A549 (cell line): ENCODE measurements around the gene GRB14. TPM values are rescaled to one million over a fixed set of nuclear protein-coding genes. Genes with fewer than 3 reads are reported as not detected.

Experiments used
- ATAC-seq, 2 experiments: fragments of 200-7000 bp in 1 of 2; fragments of >200 bp in 1 of 2; cut with Nextera tagmentation in 1 of 2; cut with Tn5 transposase in 1 of 2; 3 replicates each; pipeline versions ENCODE4 v1.8.0 to v1.9.1; 2018 to 2020; ENCODE audit warnings: mild to moderate bottlenecking in 1 of 2, moderate library complexity in 1 of 2
- CTCF ChIA-PET: fragments of 300-600 bp; sonication (Branson Sonifier 250); formaldehyde crosslinking; extraction: SDS; loops from one replicate; lab custom pipeline; 2021; ENCODE audit warnings: antibody characterized with exemption, inconsistent platforms; lab: Yijun Ruan, JAX
- POLR2A ChIA-PET: fragments of 350-600 bp; formaldehyde crosslinking; extraction: SDS; loops from one replicate; lab custom pipeline; 2021; ENCODE audit warnings: antibody characterized with exemption, inconsistent platforms; lab: Yijun Ruan, JAX
- DNase-seq, 2 experiments: peaks; one replicate each; pipeline versions ENCODE4 v3.0.0 to v3.0.0-alpha.2; 2011 to 2016; ENCODE audit warnings: low read depth in 1 of 2, low spot score in 1 of 2
- FAIRE-seq: peaks from 2 replicates; lab custom pipeline; 2011; peaks lifted over from hg19 to GRCh38; lab: Jason Lieb, UNC
- H3K27ac ChIP-seq, 2 experiments: fragments of >200 bp; sonication (Bioruptor Twin); formaldehyde crosslinking; 3 replicates each; pipeline ENCODE4 v1.5.1; 2016 to 2017
- H3K4me1 ChIP-seq: fragments of >200 bp; sonication (Bioruptor Twin); formaldehyde crosslinking; 3 replicates; pipeline ENCODE4 v1.6.1; 2016
- H3K4me2 ChIP-seq: fragments of >200 bp; sonication (Bioruptor Twin); formaldehyde crosslinking; 3 replicates; pipeline ENCODE4 v1.6.1; 2016
- H3K4me3 ChIP-seq: fragments of >200 bp; sonication (Bioruptor Twin); formaldehyde crosslinking; 3 replicates; pipeline ENCODE4 v1.5.1; 2016
- H3K9me3 ChIP-seq: fragments of >200 bp; sonication (Bioruptor Twin); formaldehyde crosslinking; 3 replicates; pipeline ENCODE4 v1.6.1; 2016
- CEBPB ChIP-seq, 2 experiments: fragments of >200 bp in 1 of 2; sonication (Bioruptor Twin) in 1 of 2; formaldehyde crosslinking in 1 of 2; IDR thresholded peaks; 2 replicates each; pipeline ENCODE4 v1.6.1; 2012 to 2016
- EHMT2 ChIP-seq: fragments of 200-600 bp; sonication (generic); IDR thresholded peaks from 2 replicates; pipeline ENCODE4 v1.6.1; 2016; ENCODE audit warnings: antibody characterized with exemption, low read depth, mild to moderate bottlenecking, moderate library complexity
- ESRRA ChIP-seq: fragments of 150-350 bp; IDR thresholded peaks from 2 replicates; pipeline ENCODE4 v1.6.1; 2014; ENCODE audit warnings: mild to moderate bottlenecking, low read length, borderline replicate concordance
- FOSL2 ChIP-seq, 2 experiments: fragments of 450-650 bp in 1 of 2; fragments of >200 bp in 1 of 2; sonication (Bioruptor Twin) in 1 of 2; formaldehyde crosslinking; IDR thresholded peaks; 2 replicates each; pipeline versions ENCODE4 v1.5.0 to v1.6.1; 2016 to 2020; ENCODE audit warnings: mild to moderate bottlenecking in 1 of 2, moderate library complexity in 1 of 2
- GATA3 ChIP-seq: IDR thresholded peaks from 2 replicates; pipeline ENCODE4 v1.6.1; 2012; ENCODE audit warnings: borderline replicate concordance
- HDAC2 ChIP-seq: fragments of 200-600 bp; sonication (generic); IDR thresholded peaks from 2 replicates; pipeline ENCODE4 v1.6.1; 2016
- HOXA7 ChIP-seq: fragments of 250-450 bp; sonication (Bioruptor Pico); IDR thresholded peaks from 2 replicates; pipeline ENCODE4 v1.5.0; 2020; ENCODE audit warnings: mild to moderate bottlenecking, moderate library complexity
- KDM5A ChIP-seq: fragments of 200-600 bp; sonication (generic); IDR thresholded peaks from 2 replicates; pipeline ENCODE4 v1.6.1; 2016; ENCODE audit warnings: antibody characterized with exemption, mild to moderate bottlenecking
- MAFK ChIP-seq: fragments of 450-650 bp; IDR thresholded peaks from 2 replicates; pipeline ENCODE4 v1.6.1; 2014; ENCODE audit not compliant: partially characterized antibody
- MAZ ChIP-seq: fragments of 150-350 bp; IDR thresholded peaks from 2 replicates; pipeline ENCODE4 v1.6.1; 2014; ENCODE audit warnings: antibody characterized with exemption, low read depth, low read length, borderline replicate concordance
- NPAS2 ChIP-seq: fragments of 250-450 bp; sonication (Bioruptor Pico); IDR thresholded peaks from 2 replicates; pipeline ENCODE4 v1.8.0; 2022; ENCODE audit warnings: mild to moderate bottlenecking, moderate library complexity, borderline replicate concordance
- NR3C1 ChIP-seq: fragments of >200 bp; sonication (Bioruptor Twin); formaldehyde crosslinking; IDR thresholded peaks from 3 replicates; pipeline ENCODE4 v1.6.1; 2017
- POLR2A ChIP-seq: IDR thresholded peaks from 2 replicates; pipeline ENCODE4 v1.6.1; 2012; ENCODE audit warnings: mild to moderate bottlenecking, low read length
- RAD21 ChIP-seq, 2 experiments: fragments of >200 bp in 1 of 2; sonication (Bioruptor Twin) in 1 of 2; formaldehyde crosslinking in 1 of 2; IDR thresholded peaks in 1 of 2; conservative IDR thresholded peaks in 1 of 2; 2 replicates in 1 of 2; 3 replicates in 1 of 2; pipeline ENCODE4 v1.6.1; 2012 to 2018; ENCODE audit warnings: inconsistent platforms in 1 of 2
- RNF2 ChIP-seq: fragments of 200-600 bp; sonication (generic); IDR thresholded peaks from 2 replicates; pipeline ENCODE4 v1.6.1; 2016; ENCODE audit warnings: low read depth, mild to moderate bottlenecking, antibody characterized with exemption, moderate library complexity, borderline replicate concordance
- ZSCAN20 ChIP-seq: fragments of 250-450 bp; sonication (Bioruptor Pico); IDR thresholded peaks from 2 replicates; pipeline ENCODE4 v1.8.0; 2022; ENCODE audit warnings: mild to moderate bottlenecking, moderate library complexity
- WGBS: methylation state at CpG from one replicate; pipeline ENCODE4 v1.1.6; 2017; ENCODE audit errors: missing lambda C conversion rate; 5-methylcytosine and 5-hydroxymethylcytosine counted together
- polyA plus RNA-seq, 4 experiments: library from polyadenylated mRNA; depleted of rRNA in 3 of 4; stranded (reverse); fragments of >200 nt; fragmentation: RNase III in 1 of 4; extraction: RNeasy Plus Mini Kit Qiagen cat#74134 plus additional on column Dnase treatment in 1 of 4; gene quantifications; 2 replicates in 3 of 4; 3 replicates in 1 of 4; pipeline ENCODE4 v1.2.3, GENCODE V29; 2011 to 2017
- TF ChIP-seq, protein P1 (sequence below): fragments of 250-450 bp; sonication (Bioruptor Pico); IDR thresholded peaks from 2 replicates; pipeline ENCODE4 v1.5.0; 2020; ENCODE audit warnings: low read depth, mild to moderate bottlenecking, moderate library complexity
- TF ChIP-seq, protein P2 (sequence below): fragments of 200-600 bp; sonication (generic); IDR thresholded peaks from 2 replicates; pipeline ENCODE4 v1.6.1; 2016; ENCODE audit warnings: antibody characterized with exemption, mild to moderate bottlenecking, moderate library complexity
- TF ChIP-seq, protein P3 (sequence below): fragments of 450-650 bp; IDR thresholded peaks from 2 replicates; pipeline ENCODE4 v1.6.1; 2014; ENCODE audit warnings: antibody characterized with exemption

Gene GRB14
- polyA plus RNA-seq, 2 of the 4 experiments (the other 2 are of a cell fraction) = 18.6 to 26.0 TPM

DNA sequence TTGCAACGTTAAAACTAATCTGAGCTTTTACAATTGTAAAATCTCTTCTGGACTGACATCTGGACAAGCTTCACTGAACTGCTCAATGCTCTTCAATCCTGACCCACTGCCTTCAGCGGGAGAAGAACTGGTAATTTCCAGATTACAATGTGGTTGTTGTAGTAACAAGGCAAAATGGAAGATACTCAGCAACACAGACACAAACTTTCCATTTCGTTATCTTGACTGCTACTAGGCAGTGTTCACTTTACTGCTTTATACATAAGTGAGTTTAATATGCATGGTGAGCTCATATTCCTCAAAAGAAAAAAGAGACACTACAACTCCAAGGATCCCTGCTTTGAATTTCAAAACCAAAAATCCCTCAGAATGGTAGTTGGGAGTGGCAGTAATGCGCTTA, 51.9 kb downstream of the GRB14 start:
- Histone ChIP-seq H3K4me1 (peaks cover 51% of the 10 kb centered on the region), H3K4me2 (no peak overlapping the region), H3K9me3 (no peaks in the 10 kb centered on the region), H3K4me3 (no peak overlapping the region), H3K27ac (0 out of 6 replicates have a peak overlapping the region, but pooled peaks of 1 of the 2 experiments have one; percentile 31)
- WGBS = 92% methylated on average over 4 of the region's 4 CpGs
- POLR2A ChIA-PET = no interaction called here
- CTCF ChIA-PET = interaction anchor here (1.2 kb wide), 2 partner anchors 9 to 148 kb away, joined by 3 to 5 read pairs; no protein-coding TSS in a partner anchor
- FAIRE-seq = no peak
- DNase-seq = no peak
- no peak for ATAC-seq
- TF ChIP-seq MAZ (no peak), MAFK (no peak), POLR2A (no peak), KDM5A (no peak), RAD21 (conservative IDR thresholded peaks at IDR 0.05 in 1 of 2, IDR thresholded peaks at IDR 0.05 in 1 of 2) (no peak), HOXA7 (CRISPR knock-in tag) (no peak), CEBPB (IDR thresholded peaks at IDR 0.05) (no peak), ZSCAN20 (CRISPR knock-in tag) (no peak), EHMT2 (no peak), HDAC2 (no peak), NR3C1 (no peak), RNF2 (no peak), ESRRA (no peak)
- TF ChIP-seq, protein P1, sequence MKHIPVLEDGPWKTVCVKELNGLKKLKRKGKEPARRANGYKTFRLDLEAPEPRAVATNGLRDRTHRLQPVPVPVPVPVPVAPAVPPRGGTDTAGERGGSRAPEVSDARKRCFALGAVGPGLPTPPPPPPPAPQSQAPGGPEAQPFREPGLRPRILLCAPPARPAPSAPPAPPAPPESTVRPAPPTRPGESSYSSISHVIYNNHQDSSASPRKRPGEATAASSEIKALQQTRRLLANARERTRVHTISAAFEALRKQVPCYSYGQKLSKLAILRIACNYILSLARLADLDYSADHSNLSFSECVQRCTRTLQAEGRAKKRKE = no peak
- TF ChIP-seq, protein P2, sequence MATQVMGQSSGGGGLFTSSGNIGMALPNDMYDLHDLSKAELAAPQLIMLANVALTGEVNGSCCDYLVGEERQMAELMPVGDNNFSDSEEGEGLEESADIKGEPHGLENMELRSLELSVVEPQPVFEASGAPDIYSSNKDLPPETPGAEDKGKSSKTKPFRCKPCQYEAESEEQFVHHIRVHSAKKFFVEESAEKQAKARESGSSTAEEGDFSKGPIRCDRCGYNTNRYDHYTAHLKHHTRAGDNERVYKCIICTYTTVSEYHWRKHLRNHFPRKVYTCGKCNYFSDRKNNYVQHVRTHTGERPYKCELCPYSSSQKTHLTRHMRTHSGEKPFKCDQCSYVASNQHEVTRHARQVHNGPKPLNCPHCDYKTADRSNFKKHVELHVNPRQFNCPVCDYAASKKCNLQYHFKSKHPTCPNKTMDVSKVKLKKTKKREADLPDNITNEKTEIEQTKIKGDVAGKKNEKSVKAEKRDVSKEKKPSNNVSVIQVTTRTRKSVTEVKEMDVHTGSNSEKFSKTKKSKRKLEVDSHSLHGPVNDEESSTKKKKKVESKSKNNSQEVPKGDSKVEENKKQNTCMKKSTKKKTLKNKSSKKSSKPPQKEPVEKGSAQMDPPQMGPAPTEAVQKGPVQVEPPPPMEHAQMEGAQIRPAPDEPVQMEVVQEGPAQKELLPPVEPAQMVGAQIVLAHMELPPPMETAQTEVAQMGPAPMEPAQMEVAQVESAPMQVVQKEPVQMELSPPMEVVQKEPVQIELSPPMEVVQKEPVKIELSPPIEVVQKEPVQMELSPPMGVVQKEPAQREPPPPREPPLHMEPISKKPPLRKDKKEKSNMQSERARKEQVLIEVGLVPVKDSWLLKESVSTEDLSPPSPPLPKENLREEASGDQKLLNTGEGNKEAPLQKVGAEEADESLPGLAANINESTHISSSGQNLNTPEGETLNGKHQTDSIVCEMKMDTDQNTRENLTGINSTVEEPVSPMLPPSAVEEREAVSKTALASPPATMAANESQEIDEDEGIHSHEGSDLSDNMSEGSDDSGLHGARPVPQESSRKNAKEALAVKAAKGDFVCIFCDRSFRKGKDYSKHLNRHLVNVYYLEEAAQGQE = no peak
- TF ChIP-seq, protein P3, sequence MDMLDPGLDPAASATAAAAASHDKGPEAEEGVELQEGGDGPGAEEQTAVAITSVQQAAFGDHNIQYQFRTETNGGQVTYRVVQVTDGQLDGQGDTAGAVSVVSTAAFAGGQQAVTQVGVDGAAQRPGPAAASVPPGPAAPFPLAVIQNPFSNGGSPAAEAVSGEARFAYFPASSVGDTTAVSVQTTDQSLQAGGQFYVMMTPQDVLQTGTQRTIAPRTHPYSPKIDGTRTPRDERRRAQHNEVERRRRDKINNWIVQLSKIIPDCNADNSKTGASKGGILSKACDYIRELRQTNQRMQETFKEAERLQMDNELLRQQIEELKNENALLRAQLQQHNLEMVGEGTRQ = no peak

DNA sequence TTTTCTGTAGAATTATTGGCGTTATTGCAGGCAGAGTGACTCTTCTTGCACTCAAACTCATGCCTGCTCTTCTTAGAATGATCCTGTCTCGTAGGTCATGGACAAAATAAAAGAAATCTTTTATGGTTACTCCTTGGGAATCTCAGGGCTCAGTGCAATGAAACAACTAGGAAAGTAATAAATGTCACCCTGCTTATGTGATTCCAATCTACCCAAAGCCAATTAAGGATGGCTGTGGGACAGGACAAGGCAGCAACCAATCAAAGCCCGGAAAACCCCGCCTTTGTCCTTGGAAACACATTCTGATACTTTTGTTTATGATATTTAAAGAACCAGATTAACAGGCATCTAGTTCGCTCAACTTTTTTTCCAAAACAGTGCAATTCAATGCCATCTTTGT, 53.0 kb downstream of the GRB14 start:
- DNase-seq = no peak
- ChIA-PET POLR2A (no interaction called here), CTCF (no interaction called here)
- peak overlapping the region; percentile 79 for H3K4me2 ChIP-seq
- H3K4me1 ChIP-seq = peaks cover 59% of the 10 kb centered on the region
- FAIRE-seq = no peak
- H3K9me3 ChIP-seq = no peaks in the 10 kb centered on the region
- H3K4me3 ChIP-seq = no peak overlapping the region
- WGBS = 79% methylated on average over 5 of the region's 5 CpGs
- ATAC-seq = no peak
- H3K27ac ChIP-seq = peak overlapping the region; percentile 56 to 70; a peak in 5 of 6 replicates
- TF ChIP-seq NPAS2 (CRISPR knock-in tag) = no peak
- no peak for TF ChIP-seq GATA3
- no peak for TF ChIP-seq MAZ
- TF ChIP-seq FOSL2 (IDR thresholded peaks at IDR 0.05) = no peak
- TF ChIP-seq FOSL2 (CRISPR knock-in tag; IDR thresholded peaks at IDR 0.05) = no peak
- TF ChIP-seq, all 56 proteins: peak for 0
